GM13977 (cell line): Measurements from ENCODE around the gene PDE4D.

Source experiments
- DNase-seq: peaks from one replicate; pipeline ENCODE4 v3.0.0; 2012; ENCODE audit warnings: low spot score
- CTCF ChIP-seq: IDR thresholded peaks from 2 replicates; pipeline ENCODE4 v1.5.1; 2012; ENCODE audit warnings: mild to moderate bottlenecking, control low read depth; ENCODE audit not compliant: insufficient read depth; ENCODE audit errors: extremely low read depth, missing control alignments
- in situ Hi-C: fragments of 300-500 bp; cut with MboI; formaldehyde crosslinking; loops from one replicate; pipeline ENCODE4 v1.12.0; 2022; ENCODE audit warnings: low sequenced_read_pairs, low pct_unique_long_range_greater_than_20kb, mixed read lengths, inconsistent platforms; ENCODE audit not compliant: unreplicated experiment

The PDE4D gene

GRCh38 chr5:59917121-59917520 lies 23.6 kb upstream of the PDE4D start:
- DNase-seq = no peak
- in situ Hi-C loops = no loop called here

GRCh38 chr5:59905188-59905587 lies 11.7 kb upstream of the PDE4D start:
- no peak for TF ChIP-seq CTCF
- no peak for DNase-seq
- in situ Hi-C loops = no loop called here

More at GRCh38 chr5:59917121-59917520, 23.6 kb upstream of the PDE4D start:
- no peak for TF ChIP-seq CTCF

GRCh38 chr5:59897075-59897474 lies 3.5 kb upstream of the PDE4D start:
- no peak for TF ChIP-seq CTCF
- no peak for DNase-seq
- in situ Hi-C loops = no loop called here

- TF ChIP-seq CTCF = no peak
- in situ Hi-C loops = no loop called here
- DNase-seq = no peak
Observed at GRCh38 chr5:59891962-59892643, 1.4 kb downstream of the PDE4D start.

- TF ChIP-seq CTCF = no peak
- in situ Hi-C loops = no loop called here
- DNase-seq = no peak
Observed at GRCh38 chr5:59887274-59887673, 6.3 kb downstream of the PDE4D start.

- DNase-seq = no peak
- in situ Hi-C loops = no loop called here
- no peak for TF ChIP-seq CTCF
Observed at GRCh38 chr5:59874675-59875074, 18.9 kb downstream of the PDE4D start.
